Subcutaneous abdominal adipose tissue (tissue), 5 donors: Measurements from ENCODE around the gene MPHOSPH8.

Experiments used
- H3K27ac ChIP-seq: one replicate; pipeline ENCODE4 v1.7.0; 2013; ENCODE audit warnings: low read depth, mild to moderate bottlenecking, inconsistent platforms, low read length, moderate library complexity
- H3K27me3 ChIP-seq, 5 donors: one replicate each; pipeline ENCODE4 v1.7.0; 2013; ENCODE audit warnings: low read length in 5 of 5, inconsistent platforms in 1 of 5; ENCODE audit not compliant: control insufficient read depth in 5 of 5, insufficient read depth in 4 of 5
- H3K36me3 ChIP-seq, 5 donors: one replicate each; pipeline ENCODE4 v1.7.0; 2013; ENCODE audit warnings: low read length in 5 of 5; ENCODE audit not compliant: control insufficient read depth in 5 of 5, insufficient read depth in 5 of 5
- H3K4me1 ChIP-seq, 5 donors: one replicate each; pipeline ENCODE4 v1.7.0; 2013; ENCODE audit warnings: low read length in 5 of 5, mild to moderate bottlenecking in 3 of 5, moderate library complexity in 1 of 5; ENCODE audit not compliant: control insufficient read depth in 5 of 5, insufficient read depth in 5 of 5
- H3K4me3 ChIP-seq, 5 donors: one replicate each; pipeline ENCODE4 v1.7.0; 2013; ENCODE audit warnings: low read length in 5 of 5, low read depth in 1 of 5
- H3K9ac ChIP-seq, 5 donors: one replicate each; pipeline ENCODE4 v1.7.0; 2013; ENCODE audit warnings: low read length in 5 of 5, mild to moderate bottlenecking in 4 of 5, moderate library complexity in 3 of 5
- H3K9me3 ChIP-seq, 5 donors: one replicate each; pipeline ENCODE4 v1.7.0; 2013; ENCODE audit warnings: low read length in 5 of 5; ENCODE audit not compliant: control insufficient read depth in 5 of 5
- donor health status: healthy.
- donor health status: healthy.
- donor health status: healthy.
- donor health status: healthy.
- donor health status: healthy.

MPHOSPH8 gene, protein sequence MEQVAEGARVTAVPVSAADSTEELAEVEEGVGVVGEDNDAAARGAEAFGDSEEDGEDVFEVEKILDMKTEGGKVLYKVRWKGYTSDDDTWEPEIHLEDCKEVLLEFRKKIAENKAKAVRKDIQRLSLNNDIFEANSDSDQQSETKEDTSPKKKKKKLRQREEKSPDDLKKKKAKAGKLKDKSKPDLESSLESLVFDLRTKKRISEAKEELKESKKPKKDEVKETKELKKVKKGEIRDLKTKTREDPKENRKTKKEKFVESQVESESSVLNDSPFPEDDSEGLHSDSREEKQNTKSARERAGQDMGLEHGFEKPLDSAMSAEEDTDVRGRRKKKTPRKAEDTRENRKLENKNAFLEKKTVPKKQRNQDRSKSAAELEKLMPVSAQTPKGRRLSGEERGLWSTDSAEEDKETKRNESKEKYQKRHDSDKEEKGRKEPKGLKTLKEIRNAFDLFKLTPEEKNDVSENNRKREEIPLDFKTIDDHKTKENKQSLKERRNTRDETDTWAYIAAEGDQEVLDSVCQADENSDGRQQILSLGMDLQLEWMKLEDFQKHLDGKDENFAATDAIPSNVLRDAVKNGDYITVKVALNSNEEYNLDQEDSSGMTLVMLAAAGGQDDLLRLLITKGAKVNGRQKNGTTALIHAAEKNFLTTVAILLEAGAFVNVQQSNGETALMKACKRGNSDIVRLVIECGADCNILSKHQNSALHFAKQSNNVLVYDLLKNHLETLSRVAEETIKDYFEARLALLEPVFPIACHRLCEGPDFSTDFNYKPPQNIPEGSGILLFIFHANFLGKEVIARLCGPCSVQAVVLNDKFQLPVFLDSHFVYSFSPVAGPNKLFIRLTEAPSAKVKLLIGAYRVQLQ

DNA sequence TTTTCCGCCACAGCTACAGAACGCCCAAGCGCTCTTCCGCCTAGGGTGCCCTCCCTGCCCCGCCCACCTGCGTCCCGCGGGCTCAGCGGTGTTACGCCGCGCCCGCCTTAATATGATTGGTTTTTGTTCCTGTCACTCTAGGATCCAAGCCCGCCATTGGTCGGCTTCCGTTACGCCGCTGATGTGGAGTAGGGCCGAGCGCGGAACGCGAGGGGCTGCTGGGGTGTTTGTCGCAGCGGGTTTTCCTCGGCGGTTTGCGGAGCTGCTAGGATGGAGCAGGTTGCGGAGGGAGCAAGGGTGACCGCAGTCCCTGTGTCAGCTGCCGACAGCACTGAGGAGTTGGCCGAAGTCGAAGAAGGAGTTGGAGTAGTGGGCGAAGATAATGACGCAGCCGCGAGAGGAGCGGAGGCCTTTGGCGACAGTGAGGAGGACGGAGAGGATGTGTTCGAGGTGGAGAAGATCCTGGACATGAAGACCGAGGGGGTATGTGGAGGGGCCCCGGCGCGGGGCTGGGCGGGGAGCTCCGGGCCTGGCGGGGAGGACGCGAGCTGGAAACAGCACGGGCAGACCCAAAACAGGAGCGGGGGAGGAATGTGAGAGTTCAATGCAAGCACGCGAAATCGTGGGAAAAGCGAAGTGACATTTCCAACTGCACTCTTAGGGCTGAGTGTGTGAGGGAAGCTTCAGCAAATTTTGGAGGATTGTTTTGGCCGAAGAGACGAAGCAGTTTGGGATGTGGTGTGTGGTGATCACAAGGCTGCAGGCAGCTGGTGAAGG lies at the start of gene MPHOSPH8:
TSS of gene MPHOSPH8 (plus strand) at position 181 of the 777 bp plus-strand sequence. CDS start at position 271, 90 bp downstream.
- Histone ChIP-seq H3K36me3 (no peaks in the 10 kb centered on the region), H3K27ac (peak within 1 kb of the TSS; percentile 89), H3K4me1 (peaks cover 0 to 28% (median 18%) of the 10 kb centered on the region in 5 donors), H3K4me3 (peak within 1 kb of the TSS; percentile 86 to 100 (median 94)), H3K9me3 (no peaks in the 10 kb centered on the region), H3K27me3 (no peaks in the 10 kb centered on the region), H3K9ac (peak within 1 kb of the TSS; percentile 42 to 94 (median 85))

DNA sequence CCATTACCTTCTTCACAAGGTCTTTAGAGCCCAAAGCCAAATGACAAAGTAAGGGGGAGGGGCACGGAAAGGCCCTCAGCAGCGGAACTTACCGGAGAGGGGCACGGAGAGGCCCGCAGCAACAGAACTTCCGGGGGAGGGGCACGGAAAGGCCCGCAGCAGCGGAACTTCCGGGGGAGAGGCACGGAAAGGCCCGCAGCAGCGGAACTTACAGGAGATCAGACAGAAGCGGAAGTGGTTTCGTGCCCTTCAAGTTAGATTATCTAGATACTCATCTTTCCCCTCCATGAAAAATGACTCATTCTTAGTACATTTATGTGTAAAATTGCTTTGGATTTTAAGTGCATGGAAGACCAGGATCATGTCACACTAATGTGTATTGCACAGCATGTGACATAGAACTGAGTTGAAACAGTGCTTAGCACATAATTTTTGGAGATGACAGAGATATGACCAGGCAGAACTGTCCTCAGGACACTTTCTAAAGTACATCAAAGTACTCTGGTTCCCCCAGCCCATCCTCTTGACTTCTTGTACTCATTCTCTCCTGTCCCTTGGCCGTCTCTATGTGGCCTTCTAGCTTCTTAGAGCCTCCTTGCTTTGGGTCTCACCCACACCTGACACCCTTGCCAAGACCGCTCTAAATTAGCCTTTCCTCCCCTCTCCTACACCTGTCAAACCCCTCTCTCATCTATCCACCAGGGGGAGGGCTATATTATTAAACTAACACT lies 46.4 kb upstream of the MPHOSPH8 start:
- no peaks in the 10 kb centered on the region for H3K27me3 ChIP-seq
- peaks cover 0 to 10% (median 7%) of the 10 kb centered on the region in 5 donors for H3K4me1 ChIP-seq
- H3K36me3 ChIP-seq: no peaks in the 10 kb centered on the region
- no peak overlapping the region for H3K27ac ChIP-seq
- peak overlapping the region; percentile 18 to 70 (median 49) for H3K4me3 ChIP-seq
- H3K9me3 ChIP-seq: no peaks in the 10 kb centered on the region
- H3K9ac ChIP-seq: no peak overlapping the region

DNA sequence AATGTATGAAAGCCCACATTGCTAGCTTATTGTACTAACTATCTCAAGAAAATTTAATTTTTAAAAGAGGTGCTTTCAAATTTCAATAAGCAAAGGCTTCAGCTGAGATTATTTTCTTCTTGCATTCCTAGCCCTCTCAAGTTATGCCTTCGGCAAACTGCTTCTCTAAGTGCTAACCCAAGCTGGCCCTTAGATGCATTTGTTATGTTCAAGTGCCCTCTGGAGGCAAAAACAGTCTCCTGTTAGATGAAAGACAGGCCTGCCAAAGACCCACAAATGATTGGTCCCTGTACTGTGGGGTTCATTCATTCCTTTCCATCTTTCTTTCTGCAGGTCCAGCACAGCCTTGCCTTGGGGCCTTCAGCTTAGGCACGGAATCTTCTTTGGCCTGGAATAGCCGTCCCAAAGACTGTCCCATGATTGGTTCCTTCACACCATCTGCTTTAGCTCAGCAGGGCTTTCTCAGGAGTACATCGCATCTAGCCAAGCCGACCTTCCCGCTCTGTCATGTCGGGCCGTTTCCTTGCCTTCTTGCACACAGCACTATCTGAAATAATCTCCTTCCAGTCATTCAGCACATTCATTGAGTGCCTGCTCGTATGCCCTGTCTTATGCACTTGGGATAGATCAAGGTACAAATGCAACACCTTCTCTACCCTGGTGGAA lies 45.7 kb upstream of the MPHOSPH8 start:
- Histone ChIP-seq H3K27me3 (no peaks in the 10 kb centered on the region), H3K4me1 (peaks cover 0 to 10% (median 7%) of the 10 kb centered on the region in 5 donors), H3K4me3 (peak overlapping the region in 1 of 5 donors; percentile 49), H3K9me3 (no peaks in the 10 kb centered on the region), H3K9ac (no peak overlapping the region), H3K27ac (no peak overlapping the region), H3K36me3 (no peaks in the 10 kb centered on the region)

GRCh38 chr13:19589312-19589711 lies 44.1 kb upstream of the MPHOSPH8 start:
- Histone ChIP-seq H3K4me1 (peaks cover 0 to 10% (median 7%) of the 10 kb centered on the region in 5 donors), H3K27ac (no peak overlapping the region), H3K9me3 (no peaks in the 10 kb centered on the region), H3K9ac (no peak overlapping the region), H3K36me3 (no peaks in the 10 kb centered on the region), H3K4me3 (no peak overlapping the region), H3K27me3 (no peaks in the 10 kb centered on the region)

GRCh38 chr13:19590423-19590822 lies 43.0 kb upstream of the MPHOSPH8 start:
- Histone ChIP-seq H3K9me3 (no peaks in the 10 kb centered on the region), H3K36me3 (no peaks in the 10 kb centered on the region), H3K4me1 (peaks cover 0 to 10% (median 7%) of the 10 kb centered on the region in 5 donors), H3K9ac (no peak overlapping the region), H3K27ac (no peak overlapping the region), H3K27me3 (no peaks in the 10 kb centered on the region), H3K4me3 (no peak overlapping the region)

GRCh38 chr13:19591864-19592263 lies 41.6 kb upstream of the MPHOSPH8 start:
- Histone ChIP-seq H3K27me3 (peaks cover 0 to 2% (median 0%) of the 10 kb centered on the region in 5 donors), H3K9me3 (no peaks in the 10 kb centered on the region), H3K4me3 (no peak overlapping the region)

DNA sequence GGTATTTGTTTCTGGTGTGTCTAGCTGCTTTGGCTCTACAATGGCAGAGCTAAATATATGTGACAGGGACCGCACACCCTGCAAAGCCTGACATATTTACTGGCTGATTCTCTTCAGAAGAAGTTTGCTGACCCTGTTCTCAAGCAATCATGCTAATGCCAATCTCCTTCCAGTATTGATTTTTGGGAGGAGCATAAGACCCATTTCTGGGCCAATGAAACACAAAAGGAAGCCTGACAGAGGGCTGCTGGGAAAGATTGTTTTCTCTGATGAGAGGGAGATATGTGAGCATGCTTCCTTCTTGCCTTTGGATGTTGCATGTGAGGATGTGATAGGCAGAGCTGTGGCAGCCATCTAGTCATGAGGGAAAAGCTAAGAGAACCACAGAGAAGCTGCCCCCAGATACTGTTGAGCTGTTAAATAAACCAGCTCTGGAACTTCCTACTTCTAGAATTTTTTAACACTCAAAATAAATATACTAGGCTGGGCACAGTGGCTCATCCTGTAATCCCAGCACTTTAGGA lies 40.7 kb upstream of the MPHOSPH8 start:
- Histone ChIP-seq H3K27ac (no peak overlapping the region), H3K4me3 (no peak overlapping the region), H3K27me3 (peaks cover 0 to 4% (median 0%) of the 10 kb centered on the region in 5 donors), H3K4me1 (no peaks in the 10 kb centered on the region), H3K36me3 (no peaks in the 10 kb centered on the region), H3K9me3 (no peaks in the 10 kb centered on the region), H3K9ac (no peak overlapping the region)

More at GRCh38 chr13:19591864-19592263, 41.6 kb upstream of the MPHOSPH8 start:
- Histone ChIP-seq H3K4me1 (peaks cover 0 to 5% (median 4%) of the 10 kb centered on the region in 5 donors), H3K9ac (no peak overlapping the region), H3K27ac (no peak overlapping the region), H3K36me3 (no peaks in the 10 kb centered on the region)

DNA sequence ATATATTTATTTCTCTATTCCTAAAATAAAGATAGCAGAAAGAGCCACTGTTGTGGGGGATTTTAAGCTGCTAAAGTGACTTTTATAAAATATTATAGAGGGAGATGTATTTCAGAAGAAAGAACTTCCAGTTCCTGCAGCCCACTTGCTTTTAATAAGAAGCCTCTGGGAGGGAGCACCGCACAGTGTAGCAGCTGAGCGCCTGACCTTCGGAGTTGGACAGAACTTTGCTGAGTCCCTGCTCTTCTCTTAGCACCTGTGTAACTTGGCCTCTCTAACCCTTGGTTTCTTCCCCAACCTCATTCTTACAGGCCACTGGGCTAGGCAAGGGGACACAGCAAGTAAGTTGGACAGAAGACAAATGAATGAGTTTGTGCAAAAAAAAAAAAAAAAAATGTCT lies 37.4 kb upstream of the MPHOSPH8 start:
- Histone ChIP-seq H3K27me3 (peaks cover 0 to 8% (median 2%) of the 10 kb centered on the region in 5 donors), H3K27ac (no peak overlapping the region), H3K9me3 (no peaks in the 10 kb centered on the region), H3K4me1 (no peaks in the 10 kb centered on the region), H3K36me3 (no peaks in the 10 kb centered on the region), H3K4me3 (no peak overlapping the region), H3K9ac (no peak overlapping the region)
